Right lobe of liver (tissue), 4 donors: ENCODE results near the gene MACC1.

Source experiments
- CTCF ChIP-seq, 4 donors: fragments of 200-600 bp in 3 of 4; fragments of 450-650 bp in 1 of 4; IDR thresholded peaks; one replicate each; pipeline versions ENCODE4 v1.5.1 to v1.8.0; 2016 to 2022; ENCODE audit warnings: antibody characterized with exemption in 4 of 4, mild to moderate bottlenecking in 2 of 4
- POLR2A ChIP-seq: fragments of 450-650 bp; IDR thresholded peaks from one replicate; pipeline ENCODE4 v1.6.1; 2017; ENCODE audit warnings: antibody characterized with exemption, mild to moderate bottlenecking
- donor health status: DM: no; HTN: no; CAD: no.
- donor health status: DM: no; HTN: no; CAD: no.
- donor health status: DM: no; HTN: yes; CAD: no.

- TF ChIP-seq POLR2A (no peak), CTCF (IDR thresholded peaks at IDR 0.05) (no peak)
Measured at GRCh38 chr7:20095436-20095835, 121.7 kb downstream of the MACC1 start.
